ENCODE measurements around the gene SALL1. TPM values are rescaled to one million over a fixed set of nuclear protein-coding genes. Genes with fewer than 3 reads are reported as not detected.
A peak's percentile ranks its signal among the peaks of the same experiment; 100 is the strongest.

The SALL1 gene
- total and polyA plus RNA-seq, 2 of the 8 experiments (the other 6 are each of a cell fraction or from before 2014, with no cell fraction given) = 33.7 to 56.8 TPM

DNA sequence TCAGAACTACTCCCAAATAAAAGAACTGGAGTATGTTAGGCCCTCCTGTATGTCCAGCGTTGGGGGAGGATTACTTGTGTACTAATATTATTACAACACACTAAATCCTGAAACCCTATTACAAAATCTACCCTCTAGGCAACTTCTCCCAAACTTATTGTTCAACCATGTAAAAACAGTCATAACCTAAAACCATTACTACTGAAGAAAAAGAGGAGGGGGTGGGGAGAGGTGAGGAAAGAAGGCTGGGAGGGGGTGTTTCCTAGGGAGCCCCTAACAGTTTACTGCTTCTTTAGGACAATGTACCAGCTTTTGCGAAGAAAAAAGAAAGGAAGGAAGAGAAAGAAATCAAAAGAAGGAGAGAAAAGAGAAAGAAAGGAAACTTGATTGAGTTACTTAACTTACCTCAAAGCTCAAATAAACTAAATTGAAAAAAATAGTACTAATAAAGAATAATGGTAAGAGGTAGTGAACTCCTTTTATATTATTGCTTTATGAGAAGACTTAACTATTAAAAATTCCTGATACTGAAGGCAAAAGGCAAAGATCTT is 2.3 kb downstream of the SALL1 start:
- Histone ChIP-seq H3K23ac (ENCODE audit: insufficient read length) (no peak overlapping the region), H2AK5ac (ENCODE audit: low read depth, low read length) (no peak overlapping the region), H2BK5ac (ENCODE audit: low read depth, low read length) (no peak overlapping the region), H3K56ac (replicated peaks; ENCODE audit: insufficient read length, low read depth, low read length) (no peak overlapping the region), H3K4me1 (replicated peaks in 1 of 4; ENCODE audit: control insufficient read depth in 3 of 4, insufficient read depth in 4 of 4, low read length in 3 of 4) (peaks cover 6 to 17% (median 9%) of the 10 kb centered on the region in 4 experiments; a peak in 6 of 7 replicates), H3K4me3 (ENCODE audit: extremely low read depth in 1 of 4, insufficient read depth in 2 of 4, low read depth in 3 of 4, low read length in 4 of 4) (peak overlapping the region; percentile 92 to 100 (median 93)), H3K4ac (replicated peaks; ENCODE audit: insufficient read length, low read depth, low read length) (no peak overlapping the region), H3K79me1 (ENCODE audit: low read depth, low read length) (peaks cover 2% of the 10 kb centered on the region; the same call in 1 of the 2 replicates), H3K27ac (ENCODE audit: low read depth, low read length) (no peak overlapping the region), H2BK120ac (replicated peaks; ENCODE audit: low read depth, low read length) (no peak overlapping the region), H2BK20ac (ENCODE audit: low read length) (no peak overlapping the region), H3K14ac (ENCODE audit: insufficient read length) (no peak overlapping the region), H3K36me3 (ENCODE audit: control insufficient read depth in 2 of 4, insufficient read depth in 4 of 4, low read length in 3 of 4) (peaks cover 0 to 22% (median 0%) of the 10 kb centered on the region in 4 experiments; a peak in 1 of 8 replicates), H3K18ac (ENCODE audit: extremely low read depth, low read length) (no peak overlapping the region; the same call in 1 of the 2 replicates), H2AFZ (ENCODE audit: low read length) (no peak overlapping the region), H4K91ac (replicated peaks; ENCODE audit: insufficient read length, low read length) (no peak overlapping the region), H4K8ac (ENCODE audit: extremely low read depth, insufficient read depth, low read length) (no peak overlapping the region), H2BK15ac (ENCODE audit: low read length) (no peak overlapping the region), H4K5ac (ENCODE audit: insufficient read length, low read depth, low read length) (no peak overlapping the region), H3K9ac (replicated peaks in 1 of 4; ENCODE audit: extremely low read depth in 1 of 4, low read depth in 3 of 4, low read length in 3 of 4) (no peak overlapping the region), H3K4me2 (ENCODE audit: insufficient read depth in 1 of 2, low read depth in 2 of 2, low read length in 2 of 2) (peak overlapping the region; percentile 76 to 99), H3K79me2 (ENCODE audit: control insufficient read depth in 1 of 2, insufficient read depth in 2 of 2, low read length in 2 of 2) (peaks cover 35 to 73% of the 10 kb centered on the region in 2 experiments), H4K20me1 (replicated peaks in 1 of 2; ENCODE audit: control insufficient read depth in 1 of 2, insufficient read depth in 2 of 2, low read length in 2 of 2) (peaks cover 5 to 6% of the 10 kb centered on the region in 2 experiments), H2BK12ac (ENCODE audit: low read depth, low read length) (no peak overlapping the region), H3K23me2 (ENCODE audit: low read depth, low read length) (peaks cover 23% of the 10 kb centered on the region), H3K9me3 (ENCODE audit: insufficient read depth in 2 of 2, low read depth in 1 of 2, low read length in 1 of 2) (no peaks in the 10 kb centered on the region), H3K27me3 (replicated peaks in 1 of 4; ENCODE audit: control insufficient read depth in 3 of 4, extremely low read depth in 1 of 4, insufficient read depth in 3 of 4, low read length in 3 of 4) (peaks cover 0 to 8% (median 4%) of the 10 kb centered on the region in 4 experiments; a peak in 4 of 7 replicates)
- DNase-seq (ENCODE audit: low read depth in 1 of 2, low spot score in 2 of 2) (no peak), FAIRE-seq (no peak)
- ChIA-PET POLR2A (ENCODE audit: partially characterized antibody) (interaction anchor here (1.3 to 3.9 kb wide), 3 partner anchors 9 to 33 kb away, joined by 5 to 28 read pairs (median 8); no protein-coding TSS in a partner anchor), CTCF (ENCODE audit: partially characterized antibody) (interaction anchor here (0.9 to 1.4 kb wide), 3 partner anchors 14 to 28 kb away, joined by 3 to 4 read pairs (median 3); no protein-coding TSS in a partner anchor)
- 26% methylated on average over 2 of the region's 2 CpGs; no CpG with 5 or more reads in 1 of the 2 experiments for WGBS, 2 experiments (ENCODE audit: extremely low coverage in 1 of 2, insufficient coverage in 1 of 2, insufficient read length in 1 of 2, insufficient replicate concordance in 2 of 2, low coverage in 1 of 2, low lambda C conversion rate in 2 of 2, missing lambda C conversion rate in 1 of 2)
- TF ChIP-seq NRF1 (IDR thresholded peaks at IDR 0.05; ENCODE audit: low read depth, low read length) (no peak), EGR1 (IDR thresholded peaks at IDR 0.05; ENCODE audit: borderline replicate concordance, low read depth, low read length) (no peak), SIRT6 (IDR thresholded peaks at IDR 0.05; ENCODE audit: low read length) (no peak), YY1 (IDR thresholded peaks at IDR 0.05; ENCODE audit: low read depth, low read length) (no peak), TCF12 (IDR thresholded peaks at IDR 0.05; ENCODE audit: low read depth, low read length) (no peak), HDAC6 (IDR thresholded peaks at IDR 0.05; ENCODE audit: low read depth, low read length) (no peak), CBX5 (IDR thresholded peaks at IDR 0.05; ENCODE audit: low read depth, low read length) (no peak), ASH2L (IDR thresholded peaks at IDR 0.05; ENCODE audit: low read length) (no peak), GABPA (IDR thresholded peaks at IDR 0.05; ENCODE audit: borderline replicate concordance, insufficient read depth, low read length) (no peak)
- TF ChIP-seq, protein P1, sequence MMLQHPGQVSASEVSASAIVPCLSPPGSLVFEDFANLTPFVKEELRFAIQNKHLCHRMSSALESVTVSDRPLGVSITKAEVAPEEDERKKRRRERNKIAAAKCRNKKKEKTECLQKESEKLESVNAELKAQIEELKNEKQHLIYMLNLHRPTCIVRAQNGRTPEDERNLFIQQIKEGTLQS (IDR thresholded peaks at IDR 0.05; ENCODE audit: insufficient read depth, low read depth, low read length) = no peak

All from H1 (cell line).